NCI-H524 (cell line): ENCODE data around the gene MYO5A.
A peak's percentile ranks its signal among the peaks of the same experiment; 100 is the strongest.
"Not testable (repeated sequence)": the region's sequence is repeated elsewhere in the genome, so short reads cannot be mapped to it uniquely, and the experiment has no call there.

ENCODE experiments used
- DNase-seq, 2 experiments: peaks; one replicate each; lab custom pipeline; 2025; lab: John Stamatoyannopoulos, UW

The MYO5A gene

DNA sequence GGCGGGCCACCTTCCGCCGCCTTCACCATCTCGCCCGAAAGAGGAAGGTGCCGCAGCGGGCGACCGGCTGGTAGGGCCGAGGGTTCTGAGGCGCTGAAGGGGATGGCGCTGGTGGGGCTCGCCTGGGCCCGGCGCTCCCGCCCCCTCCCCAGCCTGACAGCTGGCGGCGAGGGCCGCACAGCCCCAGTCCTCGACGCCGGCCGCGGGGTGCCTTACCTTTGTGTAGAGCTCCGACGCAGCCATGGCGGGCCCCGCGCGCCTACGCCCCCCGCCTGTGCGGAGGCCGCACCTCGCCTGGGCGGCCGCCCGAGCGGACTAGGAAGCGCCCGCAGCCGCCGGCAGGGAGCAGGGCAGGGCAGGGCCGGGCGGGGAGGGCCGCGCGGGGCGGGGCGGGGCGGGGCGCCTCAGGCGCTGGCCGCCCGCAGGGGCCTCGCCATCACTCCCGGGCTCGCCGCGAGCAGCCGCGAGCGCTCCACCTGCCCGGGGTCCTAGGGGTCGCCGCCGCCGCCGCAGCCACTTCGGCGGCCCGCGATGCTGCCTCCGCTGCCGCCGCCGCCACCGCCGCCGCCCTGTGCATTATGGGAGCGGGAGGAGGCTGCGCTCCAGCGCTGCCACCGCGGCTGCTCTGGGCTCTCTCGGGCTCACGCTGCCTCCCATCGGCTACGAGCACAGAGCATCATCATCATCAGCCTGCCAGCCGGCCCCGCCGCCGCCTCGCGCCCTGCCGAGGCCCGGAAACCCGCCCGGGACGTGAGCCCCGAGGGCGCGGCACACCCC lies at the start of gene MYO5A:
TSS of gene MYO5A (minus strand) at position 317 of the 777 bp plus-strand sequence. CDS start at position 243, 74 bp downstream.
- DNase-seq: peak; percentile 50 to 69

DNA sequence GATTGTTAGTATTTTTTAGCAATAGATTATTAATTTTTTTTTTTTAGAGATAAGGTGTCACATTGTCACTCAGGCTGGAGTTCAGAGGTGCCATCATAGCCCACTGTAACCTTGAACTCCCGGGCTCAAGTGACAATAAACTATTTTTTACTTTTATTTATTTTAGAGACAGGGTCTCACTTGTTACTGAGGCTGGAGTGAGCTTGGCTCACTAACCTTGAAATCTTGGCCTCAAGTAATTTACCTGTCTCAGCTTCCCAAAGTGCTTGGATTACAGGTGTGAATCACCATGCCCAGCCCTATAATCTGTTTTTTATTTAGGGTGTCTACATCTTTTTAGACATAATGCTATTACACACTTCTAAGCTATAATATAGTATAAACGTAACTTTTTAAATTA lies 48.0 kb upstream of the MYO5A start:
- DNase-seq: no peak

DNA sequence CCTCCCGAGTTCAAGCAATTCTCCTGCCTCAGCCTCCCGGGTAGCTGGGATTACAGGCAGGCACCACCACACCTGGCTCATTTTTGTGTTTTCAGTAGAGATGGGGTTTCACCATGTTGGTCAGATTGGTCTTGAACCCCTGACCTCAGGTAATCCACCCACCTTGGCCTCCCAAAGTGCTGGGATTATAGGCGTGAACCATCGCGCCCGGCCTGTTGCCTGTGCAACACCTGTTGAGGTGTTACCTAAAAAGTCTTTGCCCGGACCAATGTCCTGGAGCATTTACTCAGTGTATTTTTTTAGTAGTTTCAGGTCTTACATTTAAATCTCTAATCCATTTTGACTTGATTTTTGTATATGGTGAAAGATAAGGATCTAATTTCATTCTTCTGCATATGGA lies 46.9 kb upstream of the MYO5A start:
- not testable (repeated sequence) for DNase-seq

DNA sequence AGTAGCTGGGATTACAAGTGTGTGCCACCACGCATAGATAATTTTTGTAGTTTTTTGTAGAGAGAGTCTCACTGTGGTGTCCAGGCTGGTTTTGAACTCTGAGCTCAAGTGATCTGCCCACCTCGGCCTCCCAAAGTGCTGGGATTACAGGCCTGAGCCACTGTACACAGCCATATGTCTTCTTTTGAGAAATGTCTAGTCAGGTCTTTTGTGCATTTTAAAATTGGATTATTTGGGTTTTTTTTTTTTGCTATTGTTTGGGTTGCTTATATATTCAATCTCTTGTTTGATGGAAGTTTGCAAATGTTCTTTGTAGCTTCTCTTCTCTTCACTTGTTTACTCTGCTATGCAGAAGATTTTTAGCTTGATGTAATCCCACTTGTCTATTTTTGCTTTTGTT lies 46.4 kb upstream of the MYO5A start:
- DNase-seq: no peak

DNA sequence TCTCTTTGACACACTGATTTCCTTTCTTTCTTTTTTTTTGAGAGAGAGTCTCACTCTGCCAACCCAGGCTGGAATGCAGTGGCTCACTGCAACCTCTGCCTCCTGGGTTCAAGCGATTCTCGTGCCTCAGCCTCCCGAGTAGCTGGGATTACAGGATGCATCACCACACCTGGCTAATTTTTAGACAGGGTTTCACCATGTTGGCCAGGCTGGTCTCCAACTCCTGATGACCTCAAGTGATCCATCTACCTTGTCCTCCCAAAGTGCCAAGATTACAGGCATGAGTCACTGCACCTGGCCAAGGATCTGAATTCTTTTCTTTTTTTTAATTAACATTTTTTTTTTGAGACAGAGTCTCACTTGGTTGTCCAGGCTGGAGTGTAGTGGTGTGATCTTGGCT lies 45.9 kb upstream of the MYO5A start:
- not testable (repeated sequence) for DNase-seq

DNA sequence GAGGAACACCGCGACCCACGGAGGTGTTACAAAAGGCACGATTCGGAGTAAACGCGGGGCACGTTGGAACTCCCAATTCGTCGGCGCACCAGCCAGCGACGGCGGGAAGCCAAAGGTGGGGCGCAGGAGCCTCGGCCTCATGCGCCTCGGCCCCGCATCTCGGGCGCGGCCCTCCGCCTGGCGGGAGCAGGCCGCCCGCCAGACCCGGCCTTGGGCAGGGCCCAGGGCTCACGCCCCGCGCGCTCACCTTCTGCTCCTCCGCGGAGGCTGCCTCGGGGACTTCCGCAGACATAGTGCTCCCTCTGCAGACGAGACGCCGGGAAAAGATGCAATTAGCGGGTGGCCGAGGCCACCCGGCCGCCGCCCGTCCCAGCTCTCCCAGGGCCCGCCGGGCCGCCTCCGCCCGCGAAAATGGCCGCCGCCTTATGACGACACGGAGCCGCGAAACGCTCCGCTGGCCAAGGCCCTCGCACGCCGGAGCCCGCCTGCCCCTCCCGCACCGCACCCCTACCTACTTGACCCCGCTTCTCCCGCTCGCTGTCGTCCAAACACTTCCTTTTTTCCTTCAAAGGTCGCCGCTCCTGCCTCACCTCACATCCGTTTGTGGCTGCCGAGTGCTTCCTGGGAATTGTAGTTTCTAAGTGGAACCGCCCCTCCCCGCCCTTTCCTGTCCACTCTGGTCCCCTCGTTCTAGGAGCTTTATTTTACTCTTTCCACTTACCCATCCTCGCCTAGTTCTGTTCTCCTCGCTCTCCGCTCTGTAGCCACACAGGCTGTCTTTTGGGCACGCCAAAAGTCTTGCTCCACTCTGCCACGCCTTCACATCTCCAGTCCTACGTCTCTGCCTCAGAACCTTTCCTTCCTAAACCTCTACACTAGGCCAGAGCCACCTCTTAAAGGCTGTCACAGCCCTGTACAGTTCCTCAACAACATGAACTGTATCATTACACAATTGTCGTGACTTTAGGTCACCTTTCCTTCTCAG lies 40.2 kb upstream of the MYO5A start, which contains the start of gene ARPP19:
TSS of gene ARPP19 (minus strand) at position 430 of the 985 bp plus-strand sequence. CDS start at position 292, 138 bp downstream.
- peak; percentile 95 to 96 for DNase-seq

DNA sequence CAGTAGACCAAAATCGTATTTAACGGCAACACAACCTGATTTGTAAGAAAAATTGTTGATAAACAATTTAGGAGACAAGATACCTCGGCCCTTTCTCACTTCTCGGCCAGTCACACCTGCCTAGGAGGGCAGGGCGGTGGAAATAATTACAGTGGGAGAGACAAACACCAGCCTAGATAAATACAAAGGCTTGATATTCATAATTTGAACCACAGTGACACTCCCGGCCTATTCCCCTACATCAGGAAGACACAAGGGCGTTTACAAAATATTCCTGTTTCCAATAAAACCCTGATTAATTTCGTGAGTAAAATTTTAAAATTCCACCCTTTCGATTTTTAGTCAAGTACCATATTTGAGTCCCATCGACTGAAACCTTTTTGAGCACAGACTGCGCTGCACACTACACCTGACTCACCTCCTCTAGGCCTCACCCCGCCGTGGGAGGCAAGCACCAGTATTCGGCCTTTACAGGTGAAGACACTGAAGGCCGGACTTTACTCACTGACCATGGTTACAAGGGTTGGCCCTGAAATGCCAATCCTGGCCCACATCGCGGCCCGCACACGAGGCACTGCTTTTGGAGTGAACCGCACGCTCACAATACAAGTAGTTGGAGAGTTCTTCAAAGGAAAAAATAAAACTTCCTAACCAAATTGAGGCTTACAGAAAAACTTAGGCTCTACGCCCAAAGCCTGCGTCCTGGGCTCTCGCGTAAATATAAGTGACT lies 39.4 kb upstream of the MYO5A start:
- peak in 1 of 2 experiments; percentile 49 for DNase-seq

DNA sequence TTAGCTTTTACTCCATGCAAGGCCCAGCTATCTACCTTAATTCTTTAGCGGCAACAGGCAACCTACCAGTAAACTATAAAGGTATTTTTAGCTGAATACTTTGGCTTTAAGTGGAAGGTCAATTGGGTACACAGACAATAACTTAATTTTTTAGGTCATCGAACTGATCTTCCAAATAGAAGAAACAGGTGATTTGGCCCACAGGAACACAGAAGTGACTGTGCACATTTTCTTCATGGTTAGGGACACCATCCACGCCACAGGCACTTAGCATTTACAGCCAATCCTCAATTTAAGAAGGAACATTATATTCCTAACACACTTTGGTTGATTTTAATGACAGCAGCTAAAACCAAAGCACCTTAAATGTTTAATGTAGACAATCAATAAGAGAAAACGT lies 38.2 kb upstream of the MYO5A start:
- no peak for DNase-seq

DNA sequence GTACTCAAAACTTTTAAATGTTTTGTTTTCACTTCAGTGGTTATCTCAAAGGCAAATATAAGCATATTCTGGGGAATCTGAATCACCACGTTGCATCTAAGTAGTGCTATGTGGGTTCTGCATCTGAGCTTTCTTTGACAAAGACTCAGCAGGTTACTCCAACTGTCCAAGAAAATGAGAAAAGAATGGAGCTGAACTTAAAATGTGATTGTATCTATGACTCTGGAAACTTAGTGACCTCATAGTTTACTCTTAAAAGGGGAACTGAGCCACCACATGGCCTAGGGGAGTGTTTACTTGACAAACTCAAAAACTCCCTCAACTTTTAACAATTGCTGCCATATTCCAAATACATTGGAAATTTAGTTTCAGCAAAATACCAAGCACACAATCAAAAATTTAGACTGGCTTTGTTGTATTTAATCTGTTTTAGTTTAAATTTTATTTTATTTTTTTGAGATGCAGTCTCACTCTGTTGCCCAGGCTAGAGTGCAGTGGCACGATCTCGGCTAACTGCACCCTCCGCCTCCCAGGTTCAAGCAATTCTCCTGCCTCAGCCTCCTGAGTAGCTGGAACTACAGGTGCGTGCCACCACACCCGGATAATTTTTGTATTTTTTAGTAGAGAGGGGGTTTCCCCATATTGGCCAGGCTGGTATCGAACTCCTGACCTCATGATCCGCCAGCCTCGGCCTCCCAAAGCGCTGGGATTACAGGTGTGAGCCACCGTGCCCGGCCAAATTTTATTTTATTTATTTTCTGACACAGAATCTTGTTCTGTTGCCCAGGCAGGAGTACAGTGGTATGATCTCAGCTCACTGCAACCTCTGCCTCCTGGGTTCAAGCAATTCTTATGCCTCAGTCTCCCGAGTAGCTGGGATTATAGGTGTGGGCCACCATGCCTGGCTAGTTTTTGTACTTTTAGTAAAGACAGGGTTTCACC lies 37.0 kb upstream of the MYO5A start:
- DNase-seq: not testable (repeated sequence)

DNA sequence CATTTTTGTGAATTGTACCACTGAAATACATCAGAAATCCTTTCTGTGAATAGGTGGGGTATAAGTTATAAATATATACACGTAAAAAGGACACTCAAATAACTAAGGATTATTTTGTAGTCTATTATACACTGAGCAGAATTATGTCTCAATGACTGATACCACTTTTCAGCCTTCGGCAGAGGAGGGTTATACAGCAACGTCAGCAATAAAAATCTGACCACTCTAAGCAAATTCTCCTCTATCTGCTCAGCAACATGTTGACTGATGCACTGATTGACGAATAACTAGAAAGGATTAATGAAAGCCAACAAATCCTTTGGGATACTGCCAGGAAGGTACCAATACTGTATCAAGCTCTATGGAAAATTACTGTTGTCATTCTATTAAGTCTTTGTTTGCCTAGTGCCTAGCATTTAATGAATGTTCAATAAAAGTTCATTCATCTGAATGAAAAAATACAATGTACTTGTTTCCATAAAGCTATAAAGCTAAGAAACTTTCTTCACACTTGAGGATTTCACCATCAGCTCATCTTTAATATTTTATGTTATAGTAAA lies 34.9 kb upstream of the MYO5A start:
- peak; percentile 51 to 70 for DNase-seq

DNA sequence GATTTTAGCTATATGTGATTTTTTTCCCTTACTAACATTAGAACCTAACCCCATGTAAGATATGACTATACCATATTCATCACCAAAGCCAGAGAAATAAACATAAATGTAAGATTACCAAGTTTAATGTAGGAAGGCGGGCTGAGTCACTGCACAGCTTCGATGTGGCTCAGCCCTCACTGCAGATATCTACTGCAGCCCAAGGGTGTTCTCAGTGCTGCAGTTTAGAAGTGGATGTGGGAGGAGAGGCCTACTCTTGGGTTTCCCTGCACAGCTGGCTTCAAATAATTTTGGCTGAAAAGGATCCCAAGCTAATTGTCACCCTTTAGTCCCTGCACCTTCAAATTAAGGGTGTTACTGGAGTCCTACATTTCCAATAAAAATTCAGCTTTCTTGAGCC lies 30.9 kb upstream of the MYO5A start:
- DNase-seq: peak in 1 of 2 experiments; percentile 38

DNA sequence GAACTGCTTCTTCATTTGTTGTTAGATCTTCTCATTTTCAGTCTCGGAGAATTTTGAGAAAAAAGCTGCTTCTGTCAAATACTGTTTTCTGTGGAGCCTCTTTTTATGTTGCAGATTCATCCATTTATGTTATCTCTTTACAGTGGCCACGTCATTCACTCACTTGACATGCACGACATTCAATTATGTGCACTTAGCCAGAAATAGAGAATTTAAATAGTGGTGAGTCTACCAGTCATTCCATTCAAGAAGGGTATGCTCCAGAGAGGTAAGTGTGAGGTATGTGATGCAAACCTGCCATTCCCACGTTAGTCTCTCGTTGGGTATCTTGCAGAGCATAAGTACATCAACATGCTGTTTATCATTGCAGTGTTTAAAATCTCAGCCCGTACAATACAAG lies 30.3 kb upstream of the MYO5A start:
- no peak for DNase-seq

DNA sequence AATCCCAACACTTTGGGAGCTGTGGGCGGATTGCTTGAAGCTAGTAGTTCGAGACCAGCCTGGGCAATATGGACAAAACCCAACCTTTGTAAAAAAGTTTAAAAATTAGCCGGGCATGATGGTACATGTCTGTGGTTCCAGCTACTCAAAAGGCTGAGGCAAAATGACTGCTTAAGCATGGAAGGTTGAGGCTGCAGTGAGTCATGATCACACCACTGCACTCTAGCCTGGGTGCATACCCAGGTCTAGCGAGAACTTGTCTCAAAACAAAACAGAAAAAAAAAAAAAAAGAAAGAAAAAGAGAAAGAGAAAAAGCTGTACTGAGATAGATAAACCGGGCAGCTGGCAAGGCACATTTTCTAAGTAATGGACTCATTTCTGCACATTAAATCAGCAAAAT lies 29.5 kb upstream of the MYO5A start:
- no peak for DNase-seq

DNA sequence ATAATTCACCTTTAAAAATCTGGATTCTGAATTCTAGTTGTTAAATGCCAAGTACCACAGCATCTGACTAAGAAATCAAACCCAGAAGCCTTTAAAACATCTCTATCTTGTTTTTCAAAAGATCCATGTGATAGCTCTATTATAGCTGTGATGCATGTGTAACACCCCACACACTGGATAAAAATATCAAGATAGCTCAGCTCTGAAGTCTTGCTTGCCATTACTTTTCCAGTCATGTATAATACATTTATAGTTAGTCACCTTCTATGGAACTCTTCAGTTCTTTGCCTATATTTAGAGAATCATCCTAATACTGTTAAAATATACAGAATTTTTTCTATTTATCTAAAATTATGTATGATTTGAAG lies 28.6 kb upstream of the MYO5A start:
- no peak for DNase-seq

DNA sequence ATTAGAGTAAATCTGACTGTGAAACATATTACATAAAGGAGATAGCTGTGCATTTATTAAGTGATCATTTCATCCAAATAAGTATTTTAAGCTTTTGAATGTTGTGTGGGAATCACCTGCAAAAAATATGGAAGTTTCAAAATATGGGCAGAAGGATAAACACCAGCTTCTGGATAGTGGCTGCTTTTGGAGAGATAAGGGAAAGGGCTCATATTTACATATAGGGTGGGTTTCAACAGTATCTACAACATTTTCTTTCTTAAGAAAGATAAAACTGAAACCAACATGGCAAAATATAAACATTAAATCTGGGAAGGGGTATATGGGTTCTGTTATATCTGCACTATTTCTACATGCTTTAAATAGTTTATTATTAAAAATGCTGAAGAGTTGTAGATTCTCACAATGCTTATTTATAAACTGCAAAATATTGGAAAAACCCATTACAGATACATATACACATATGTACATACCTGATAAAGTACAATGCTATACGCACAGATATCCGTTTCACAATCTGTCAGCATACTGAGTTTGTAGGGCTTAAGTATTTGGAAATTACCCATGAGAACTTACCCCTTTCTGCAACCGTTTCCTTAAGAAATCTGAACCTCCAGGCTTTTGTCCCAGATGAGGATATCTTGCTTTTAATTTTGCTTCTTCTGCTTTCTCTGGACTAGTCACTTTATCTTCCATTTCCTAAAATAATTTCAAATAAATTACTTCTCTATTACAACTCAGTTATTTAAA lies 28.0 kb upstream of the MYO5A start:
- DNase-seq: peak in 1 of 2 experiments; percentile 9

DNA sequence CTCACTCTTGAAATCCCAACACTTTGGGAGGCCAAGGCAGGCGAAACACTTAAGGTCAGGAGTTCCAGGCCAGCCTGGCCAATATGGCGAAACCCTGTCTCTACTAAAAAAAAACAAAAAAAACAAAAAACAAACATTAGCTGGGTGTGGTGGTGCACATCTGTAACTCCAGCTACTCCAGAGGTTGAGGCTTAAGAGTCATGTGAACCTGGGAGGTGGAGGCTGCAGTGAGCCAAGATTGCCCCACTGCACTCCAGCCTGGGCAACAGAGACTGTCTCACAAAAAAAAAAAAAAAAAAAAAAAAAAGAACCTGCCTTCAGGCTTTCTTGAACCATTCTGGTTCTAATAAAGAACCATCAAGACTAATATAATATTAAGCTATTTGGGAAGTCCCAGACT lies 23.6 kb upstream of the MYO5A start:
- DNase-seq: no peak

DNA sequence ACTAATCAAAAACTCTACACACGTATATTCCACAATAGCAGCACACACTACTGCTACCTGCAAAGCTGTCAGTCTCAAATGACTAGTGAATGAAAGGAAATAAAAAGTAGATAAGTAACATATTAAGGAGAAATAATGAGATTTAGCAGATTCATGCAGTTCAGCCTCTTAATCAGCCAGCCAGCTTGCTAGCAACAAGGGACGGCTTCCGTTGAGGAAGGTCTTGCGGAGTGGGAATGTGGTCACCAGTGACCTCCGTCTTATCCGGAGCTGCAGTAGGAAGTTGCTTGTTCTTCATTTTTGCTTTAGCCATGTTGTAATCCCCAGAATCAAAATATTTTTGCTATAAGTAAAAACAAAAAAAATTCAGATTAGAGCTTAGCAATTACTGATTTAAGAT lies 23.1 kb upstream of the MYO5A start:
- DNase-seq: no peak

DNA sequence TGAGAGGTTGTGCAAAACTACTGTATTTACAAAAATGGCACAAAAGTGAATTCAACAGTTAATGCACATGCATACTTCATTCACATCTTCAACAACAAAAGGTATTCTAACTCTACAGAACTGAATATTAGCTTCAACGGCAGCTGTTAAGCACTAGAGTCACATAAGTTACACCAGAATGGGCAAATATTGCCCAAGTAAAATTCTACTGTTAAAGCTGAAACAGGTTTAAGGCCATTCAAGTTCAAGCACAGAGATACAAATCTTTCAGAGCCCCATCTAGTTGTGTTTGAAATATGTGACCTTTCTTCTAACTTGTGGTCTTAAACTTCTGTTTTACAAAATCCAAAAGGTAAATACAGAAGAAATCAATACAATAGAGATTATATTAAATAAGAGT lies 22.5 kb upstream of the MYO5A start:
- not testable (repeated sequence) for DNase-seq

DNA sequence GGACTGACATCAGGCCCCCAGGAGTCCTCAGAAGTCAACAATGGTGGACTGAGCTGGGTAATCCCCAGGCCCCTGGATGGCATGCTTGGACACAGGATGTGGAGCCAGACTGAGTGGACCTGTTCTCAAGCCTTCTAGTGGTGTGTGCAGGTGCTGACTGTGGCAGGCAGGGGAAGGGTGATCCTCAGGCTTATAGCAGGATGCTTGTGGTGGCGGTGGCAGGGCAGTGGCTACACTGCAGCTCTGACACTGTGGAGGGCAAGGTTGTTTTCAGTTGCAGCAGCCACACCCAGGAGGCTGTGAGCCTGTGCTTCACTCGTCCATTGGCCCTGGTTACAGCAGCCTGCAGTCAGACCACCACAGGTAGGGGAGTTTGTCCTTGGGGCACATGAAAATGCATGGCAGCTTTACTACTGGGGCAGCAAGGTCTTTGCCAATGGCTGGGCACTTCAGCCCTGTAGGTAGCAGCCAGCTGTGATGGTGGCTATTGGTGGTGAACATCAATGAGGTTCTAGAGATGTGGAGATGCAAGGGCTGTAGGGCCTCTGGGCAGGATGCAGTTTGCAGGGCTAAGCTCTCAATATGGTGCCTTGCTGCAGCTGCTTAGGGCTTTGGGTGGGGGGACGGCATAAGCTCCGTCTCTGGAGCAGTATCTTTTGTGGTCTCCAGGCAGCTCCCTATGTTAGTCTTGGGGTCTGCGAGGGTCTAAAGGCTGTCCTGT lies 17.5 kb upstream of the MYO5A start:
- DNase-seq: no peak
